IMR-90 (cell line): ENCODE data around the gene GPC5. TPM values are rescaled to one million over a fixed set of nuclear protein-coding genes. Genes with fewer than 3 reads are reported as not detected.

Source experiments
- ATAC-seq: fragments of 200-7000 bp; cut with Tn5 transposase; 2 replicates; pipeline ENCODE4 v1.9.1; 2020; ENCODE audit warnings: low read depth, mild to moderate bottlenecking, moderate library complexity
- BruUV-seq: library from RNA; stranded (reverse); fragments of 400-500 nt; replicated peaks from 2 replicates; lab custom pipeline; 2021; lab: Mats Ljungman, UMichigan
- CTCF ChIA-PET: fragments of 300-600 bp; formaldehyde crosslinking; extraction: SDS; loops from one replicate; lab custom pipeline; 2021; ENCODE audit warnings: antibody characterized with exemption; lab: Yijun Ruan, JAX
- POLR2A ChIA-PET: fragments of 300-600 bp; sonication (Branson Sonifier 250); formaldehyde crosslinking; loops from one replicate; lab custom pipeline; 2022; ENCODE audit warnings: antibody characterized with exemption; ENCODE audit not compliant: unreplicated experiment; lab: Charles Lee
- DNase-seq: peaks from one replicate; pipeline ENCODE4 v3.0.0; 2013
- H2AFZ ChIP-seq: replicated peaks from 2 replicates; pipeline ENCODE3; 2013; ENCODE audit warnings: low read length, mild to moderate bottlenecking; ENCODE audit not compliant: poor library complexity
- H2AK5ac ChIP-seq: 2 replicates; pipeline ENCODE4 v1.6.1; 2013; ENCODE audit warnings: low read depth, low read length, inconsistent platforms
- H2AK9ac ChIP-seq: replicated peaks from 2 replicates; pipeline ENCODE3; 2013; ENCODE audit warnings: mild to moderate bottlenecking, low read depth, low read length, moderate library complexity; ENCODE audit not compliant: poor library complexity
- H2BK120ac ChIP-seq: 2 replicates; pipeline ENCODE4 v1.6.1; 2013; ENCODE audit warnings: low read depth, low read length, inconsistent platforms
- H2BK15ac ChIP-seq: 3 replicates; pipeline ENCODE4 v1.6.1; 2013; ENCODE audit warnings: low read depth, low read length, inconsistent platforms
- H2BK20ac ChIP-seq: 2 replicates; pipeline ENCODE4 v1.6.1; 2013; ENCODE audit warnings: low read depth, mild to moderate bottlenecking, inconsistent platforms, low read length, moderate library complexity
- H2BK5ac ChIP-seq: 2 replicates; pipeline ENCODE4 v1.6.1; 2013; ENCODE audit warnings: mild to moderate bottlenecking, low read depth, low read length, inconsistent platforms; ENCODE audit not compliant: poor library complexity, severe bottlenecking
- H3K14ac ChIP-seq: replicated peaks from 2 replicates; pipeline ENCODE4 v1.6.1; 2013; ENCODE audit warnings: low read depth, low read length, inconsistent platforms
- H3K18ac ChIP-seq: 2 replicates; pipeline ENCODE4 v1.6.1; 2013; ENCODE audit warnings: low read depth, low read length, control low read depth
- H3K23ac ChIP-seq: 2 replicates; pipeline ENCODE4 v1.6.1; 2013; ENCODE audit warnings: low read depth, low read length, inconsistent platforms
- H3K27ac ChIP-seq: 2 replicates; pipeline ENCODE4 v1.5.1; 2013; ENCODE audit warnings: mild to moderate bottlenecking, control low read depth, low read length; ENCODE audit not compliant: insufficient read depth
- H3K27me3 ChIP-seq: 2 replicates; pipeline ENCODE4 v1.6.1; 2013; ENCODE audit warnings: low read length; ENCODE audit not compliant: control insufficient read depth, insufficient read depth
- H3K36me3 ChIP-seq: 2 replicates; pipeline ENCODE4 v1.6.1; 2013; ENCODE audit warnings: low read length, mixed read lengths; ENCODE audit not compliant: control insufficient read depth, insufficient read depth
- H3K4ac ChIP-seq: 2 replicates; pipeline ENCODE4 v1.6.1; 2013; ENCODE audit warnings: low read depth, low read length, inconsistent platforms
- H3K4me1 ChIP-seq: 2 replicates; pipeline ENCODE4 v1.6.1; 2013; ENCODE audit warnings: low read length, mixed read lengths; ENCODE audit not compliant: control insufficient read depth, insufficient read depth
- H3K4me2 ChIP-seq: 2 replicates; pipeline ENCODE4 v1.6.1; 2013; ENCODE audit warnings: low read depth, mild to moderate bottlenecking, control low read depth, low read length, moderate library complexity
- H3K4me3 ChIP-seq: 2 replicates; pipeline ENCODE4 v1.5.1; 2013; ENCODE audit warnings: low read depth, mild to moderate bottlenecking, control low read depth, low read length, moderate library complexity; ENCODE audit not compliant: insufficient read depth
- H3K56ac ChIP-seq: 2 replicates; pipeline ENCODE4 v1.6.1; 2013; ENCODE audit warnings: low read length, inconsistent platforms; ENCODE audit not compliant: insufficient read depth; ENCODE audit errors: extremely low read depth
- H3K79me1 ChIP-seq, 2 experiments: 2 replicates each; pipeline ENCODE4 v1.6.1; 2013; ENCODE audit warnings: low read length in 2 of 2, inconsistent platforms in 1 of 2, low read depth in 1 of 2
- H3K9ac ChIP-seq: 2 replicates; pipeline ENCODE4 v1.6.1; 2013; ENCODE audit warnings: low read depth, low read length, control low read depth
- H3K9me1 ChIP-seq: 2 replicates; pipeline ENCODE4 v1.6.1; 2013; ENCODE audit warnings: low read length, inconsistent platforms; ENCODE audit not compliant: insufficient read depth
- H3K9me3 ChIP-seq: 2 replicates; pipeline ENCODE4 v1.6.1; 2013; ENCODE audit warnings: low read length; ENCODE audit not compliant: control insufficient read depth, insufficient read depth
- H4K20me1 ChIP-seq: 2 replicates; pipeline ENCODE4 v1.6.1; 2013; ENCODE audit warnings: low read length, inconsistent platforms; ENCODE audit not compliant: insufficient read depth
- H4K5ac ChIP-seq: 2 replicates; pipeline ENCODE4 v1.6.1; 2013; ENCODE audit warnings: mild to moderate bottlenecking, low read depth, low read length, control low read depth
- H4K8ac ChIP-seq, 2 experiments: 2 replicates each; pipeline ENCODE4 v1.6.1; 2013; ENCODE audit warnings: low read depth in 2 of 2, low read length in 2 of 2, control low read depth in 1 of 2, inconsistent platforms in 1 of 2
- H4K91ac ChIP-seq: 2 replicates; pipeline ENCODE4 v1.6.1; 2013; ENCODE audit warnings: low read depth, low read length, inconsistent platforms; ENCODE audit not compliant: insufficient read depth
- BHLHE40 ChIP-seq: fragments of 150-350 bp; IDR thresholded peaks from 2 replicates; pipeline ENCODE4 v1.6.1; 2016; ENCODE audit warnings: mild to moderate bottlenecking, low read depth, low read length
- CHD1 ChIP-seq: IDR thresholded peaks from 2 replicates; pipeline ENCODE4 v1.6.1; 2012; ENCODE audit warnings: low read depth, low read length, improper control_type of control experiment
- CTCF ChIP-seq: conservative IDR thresholded peaks from 2 replicates; pipeline ENCODE4 v1.5.1; 2012; ENCODE audit warnings: mild to moderate bottlenecking, low read depth, low read length, improper control_type of control experiment
- ELK1 ChIP-seq: fragments of 150-350 bp; IDR thresholded peaks from 2 replicates; pipeline ENCODE4 v1.6.1; 2016; ENCODE audit warnings: low read depth, mild to moderate bottlenecking, low read length, moderate library complexity, borderline replicate concordance
- FOS ChIP-seq: fragments of 150-350 bp; IDR thresholded peaks from 2 replicates; pipeline ENCODE4 v1.6.1; 2016; ENCODE audit warnings: low read depth, low read length
- MAFK ChIP-seq: IDR thresholded peaks from 2 replicates; pipeline ENCODE4 v1.6.1; 2012; ENCODE audit warnings: low read depth, low read length, improper control_type of control experiment
- MAZ ChIP-seq: IDR thresholded peaks from 2 replicates; pipeline ENCODE4 v1.6.1; 2012; ENCODE audit warnings: low read depth, mild to moderate bottlenecking, low read length, improper control_type of control experiment, moderate library complexity, borderline replicate concordance
- MXI1 ChIP-seq: IDR thresholded peaks from 2 replicates; pipeline ENCODE4 v1.6.1; 2012; ENCODE audit warnings: low read depth, mild to moderate bottlenecking, low read length, moderate library complexity, borderline replicate concordance
- RCOR1 ChIP-seq: IDR thresholded peaks from 2 replicates; pipeline ENCODE4 v1.6.1; 2012; ENCODE audit warnings: mild to moderate bottlenecking, low read length, improper control_type of control experiment; ENCODE audit not compliant: insufficient replicate concordance
- SMC3 ChIP-seq: fragments of 150-350 bp; IDR thresholded peaks from 2 replicates; pipeline ENCODE4 v1.6.1; 2016; ENCODE audit warnings: low read depth, mild to moderate bottlenecking, antibody characterized with exemption, low read length, moderate library complexity
- USF2 ChIP-seq: fragments of 150-350 bp; IDR thresholded peaks from 2 replicates; pipeline ENCODE4 v1.6.1; 2017; ENCODE audit warnings: mild to moderate bottlenecking, antibody characterized with exemption, low read length, low read depth
- WGBS, 2 experiments: methylation state at CpG; one replicate each; pipeline versions ENCODE4 v1.1.5 to v1.1.7; 2013; ENCODE audit warnings: missing lambda C conversion rate in 2 of 2; ENCODE audit not compliant: insufficient read length in 1 of 2; ENCODE audit errors: extremely low coverage in 2 of 2; 5-methylcytosine and 5-hydroxymethylcytosine counted together
- dilution Hi-C: fragments of 300-500 bp; cut with HindIII; formaldehyde crosslinking; loops from one replicate; pipeline ENCODE4 v1.14.3; 2018; ENCODE audit warnings: low sequenced_read_pairs; ENCODE audit not compliant: unreplicated experiment
- in situ Hi-C: fragments of 300-500 bp; cut with MboI; formaldehyde crosslinking; loops from 3 replicates; pipeline ENCODE4 v1.14.3; 2019; ENCODE audit warnings: low sequenced_read_pairs, inconsistent platforms, mixed read lengths
- intact Hi-C: fragments of 100-400 bp; cut with micrococcal nuclease; formaldehyde crosslinking; loops from 2 replicates; pipeline ENCODE4 v1.10.0; 2022
- polyA plus RNA-seq, 3 experiments: library from polyadenylated mRNA; depleted of rRNA; stranded (reverse); fragments of >200 nt; gene quantifications; 2 replicates each; pipeline ENCODE4 v1.2.3, GENCODE V29; 2012; ENCODE audit warnings: low replicate concordance in 1 of 3
- total RNA-seq: library from RNA; depleted of rRNA; stranded (reverse); fragments of >200 nt; gene quantifications from 2 replicates; pipeline ENCODE4 v1.2.3, GENCODE V29; 2012

The GPC5 gene
- total and polyA plus RNA-seq, 2 of the 4 experiments (the other 2 are of a cell fraction), result 0.94 to 1.8 TPM

GRCh38 chr13:92804926-92805325 lies 1406.5 kb downstream of the GPC5 start:
- Histone ChIP-seq H3K27me3 (no peaks in the 10 kb centered on the region), H4K91ac (no peak overlapping the region), H2AFZ (no peak overlapping the region), H3K18ac (no peak overlapping the region), H2BK20ac (no peak overlapping the region), H3K4me2 (no peak overlapping the region), H3K56ac (no peak overlapping the region), H2AK9ac (no peak overlapping the region), H2BK15ac (no peak overlapping the region), H3K14ac (no peak overlapping the region), H3K36me3 (no peaks in the 10 kb centered on the region), H3K9me3 (no peaks in the 10 kb centered on the region), H3K9ac (no peak overlapping the region), H2BK120ac (no peak overlapping the region), H3K4me1 (no peaks in the 10 kb centered on the region), H3K9me1 (no peaks in the 10 kb centered on the region), H2BK5ac (no peak overlapping the region), H4K20me1 (no peaks in the 10 kb centered on the region), H3K23ac (no peak overlapping the region), H3K4ac (no peak overlapping the region), H4K5ac (no peak overlapping the region), H3K27ac (no peak overlapping the region), H2AK5ac (no peak overlapping the region), H4K8ac (no peak overlapping the region), H3K4me3 (no peak overlapping the region), H3K79me1 (no peaks in the 10 kb centered on the region)
- WGBS, 2 experiments, result 100% methylated on average over 1 of the region's 2 CpGs; no CpG with 5 or more reads in 1 of the 2 experiments
- dilution Hi-C loops (no loop called here), intact Hi-C loops (loop anchor here (5.0 kb wide), 1 partner anchor 422 kb away; the partner anchor contains the start of gene GPC6), in situ Hi-C loops (no loop called here)
- DNase-seq, result no peak
- no peak for ATAC-seq
- POLR2A ChIA-PET, result no interaction called here
- CTCF ChIA-PET, result no interaction called here
- BruUV-seq, result no TSS peak
- TF ChIP-seq CTCF, result no peak
- no peak for TF ChIP-seq MXI1
- no peak for TF ChIP-seq SMC3
- TF ChIP-seq CHD1, result no peak
- no peak for TF ChIP-seq ELK1
- no peak for TF ChIP-seq BHLHE40
- no peak for TF ChIP-seq MAZ
- no peak for TF ChIP-seq USF2
- TF ChIP-seq FOS, result no peak
- no peak for TF ChIP-seq MAFK
- no peak for TF ChIP-seq RCOR1
